ENCODE measurements around the gene HRH1. TPM values are rescaled to one million over a fixed set of nuclear protein-coding genes. Genes with fewer than 3 reads are reported as not detected.

Gene HRH1
- total RNA-seq, 1 experiment from 2014 or later = 1.3 TPM

DNA sequence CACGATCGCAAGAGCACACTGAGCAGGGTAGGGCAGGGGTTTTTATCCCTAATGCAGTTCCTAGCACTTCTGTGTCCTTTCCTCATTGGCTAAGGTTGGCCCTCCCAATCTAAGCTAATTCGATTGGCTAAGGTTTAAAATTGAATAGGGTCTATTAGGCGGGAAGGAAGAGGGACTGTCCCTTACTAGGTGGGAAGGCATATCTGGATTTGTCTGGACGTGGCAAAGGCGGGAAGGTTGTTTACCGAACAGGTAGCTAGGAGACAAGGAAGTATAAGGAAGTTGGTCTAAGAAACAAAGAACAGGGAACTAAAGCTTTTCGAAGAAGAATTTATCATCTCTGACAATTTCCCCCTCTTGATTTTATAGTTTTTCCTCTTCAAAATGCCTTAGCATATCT lies 93.1 kb downstream of the HRH1 start:
- no peaks in the 10 kb centered on the region for H3K27me3 Mint-ChIP-seq (ENCODE audit: insufficient read depth, unreplicated experiment)
- peaks cover 4% of the 10 kb centered on the region; the same call in 1 of the 2 replicates for H3K4me1 ChIP-seq
- no peak overlapping the region for H3K4me3 ChIP-seq (ENCODE audit: low read depth, low read length)
- H3K9me3 Mint-ChIP-seq (ENCODE audit: unreplicated experiment) = no peaks in the 10 kb centered on the region
- ChIA-PET CTCF (no interaction called here), POLR2A (no interaction called here)
- no peak for DNase-seq
- TF ChIP-seq, protein P1, sequence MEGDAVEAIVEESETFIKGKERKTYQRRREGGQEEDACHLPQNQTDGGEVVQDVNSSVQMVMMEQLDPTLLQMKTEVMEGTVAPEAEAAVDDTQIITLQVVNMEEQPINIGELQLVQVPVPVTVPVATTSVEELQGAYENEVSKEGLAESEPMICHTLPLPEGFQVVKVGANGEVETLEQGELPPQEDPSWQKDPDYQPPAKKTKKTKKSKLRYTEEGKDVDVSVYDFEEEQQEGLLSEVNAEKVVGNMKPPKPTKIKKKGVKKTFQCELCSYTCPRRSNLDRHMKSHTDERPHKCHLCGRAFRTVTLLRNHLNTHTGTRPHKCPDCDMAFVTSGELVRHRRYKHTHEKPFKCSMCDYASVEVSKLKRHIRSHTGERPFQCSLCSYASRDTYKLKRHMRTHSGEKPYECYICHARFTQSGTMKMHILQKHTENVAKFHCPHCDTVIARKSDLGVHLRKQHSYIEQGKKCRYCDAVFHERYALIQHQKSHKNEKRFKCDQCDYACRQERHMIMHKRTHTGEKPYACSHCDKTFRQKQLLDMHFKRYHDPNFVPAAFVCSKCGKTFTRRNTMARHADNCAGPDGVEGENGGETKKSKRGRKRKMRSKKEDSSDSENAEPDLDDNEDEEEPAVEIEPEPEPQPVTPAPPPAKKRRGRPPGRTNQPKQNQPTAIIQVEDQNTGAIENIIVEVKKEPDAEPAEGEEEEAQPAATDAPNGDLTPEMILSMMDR (IDR thresholded peaks at IDR 0.05; ENCODE audit: insufficient read depth in 1 of 2, low read depth in 1 of 2, low read length in 1 of 2, severe bottlenecking in 1 of 2, unreplicated experiment in 1 of 2) = no peak
- BruUV-seq (replicated peaks) = no TSS peak
- no peaks in the 10 kb centered on the region for H3K9me3 ChIP-seq
- H3K27me3 ChIP-seq (replicated peaks; ENCODE audit: control insufficient read depth, insufficient read depth, low read length) = no peaks in the 10 kb centered on the region
- no peak overlapping the region for H3K27ac Mint-ChIP-seq (ENCODE audit: unreplicated experiment)
- H3K4me3 Mint-ChIP-seq (ENCODE audit: unreplicated experiment) = no peak overlapping the region
- intact Hi-C loops (cut with micrococcal nuclease; ENCODE audit: unreplicated experiment) = no loop called here
- no peaks in the 10 kb centered on the region for H3K4me1 Mint-ChIP-seq (ENCODE audit: low read depth, unreplicated experiment)
- H3K36me3 ChIP-seq (ENCODE audit: control insufficient read depth, insufficient read depth, low read length) = no peaks in the 10 kb centered on the region
- no peaks in the 10 kb centered on the region for H3K36me3 Mint-ChIP-seq (ENCODE audit: insufficient read depth, unreplicated experiment)

- Mint-ChIP-seq H3K9me3 (ENCODE audit: unreplicated experiment) (no peaks in the 10 kb centered on the region), H3K27me3 (ENCODE audit: insufficient read depth, unreplicated experiment) (no peaks in the 10 kb centered on the region), H3K27ac (ENCODE audit: unreplicated experiment) (no peak overlapping the region), H3K4me1 (ENCODE audit: low read depth, unreplicated experiment) (no peaks in the 10 kb centered on the region), H3K36me3 (ENCODE audit: insufficient read depth, unreplicated experiment) (no peaks in the 10 kb centered on the region), H3K4me3 (ENCODE audit: unreplicated experiment) (no peak overlapping the region)
- DNase-seq = no peak
- H3K27me3 ChIP-seq (replicated peaks; ENCODE audit: control insufficient read depth, insufficient read depth, low read length) = no peaks in the 10 kb centered on the region
- H3K4me3 ChIP-seq (ENCODE audit: low read depth, low read length) = no peak overlapping the region
- no peaks in the 10 kb centered on the region for H3K36me3 ChIP-seq (ENCODE audit: control insufficient read depth, insufficient read depth, low read length)
- no peaks in the 10 kb centered on the region for H3K9me3 ChIP-seq
- TF ChIP-seq, protein P1 (IDR thresholded peaks at IDR 0.05; ENCODE audit: insufficient read depth in 1 of 2, low read depth in 1 of 2, low read length in 1 of 2, severe bottlenecking in 1 of 2, unreplicated experiment in 1 of 2) = no peak
- ChIA-PET POLR2A (interaction anchor here (0.5 to 1.2 kb wide), 3 partner anchors 10 to 1885 kb away, joined by 3 to 8 read pairs (median 3); partner anchors contain the start of gene ATG7), CTCF (no interaction called here)
- BruUV-seq (replicated peaks) = no TSS peak
- peaks cover 4% of the 10 kb centered on the region; the same call in 1 of the 2 replicates for H3K4me1 ChIP-seq
- intact Hi-C loops (cut with micrococcal nuclease; ENCODE audit: unreplicated experiment) = no loop called here
Measured at GRCh38 chr3:11248596-11248995, 94.3 kb downstream of the HRH1 start.

DNA sequence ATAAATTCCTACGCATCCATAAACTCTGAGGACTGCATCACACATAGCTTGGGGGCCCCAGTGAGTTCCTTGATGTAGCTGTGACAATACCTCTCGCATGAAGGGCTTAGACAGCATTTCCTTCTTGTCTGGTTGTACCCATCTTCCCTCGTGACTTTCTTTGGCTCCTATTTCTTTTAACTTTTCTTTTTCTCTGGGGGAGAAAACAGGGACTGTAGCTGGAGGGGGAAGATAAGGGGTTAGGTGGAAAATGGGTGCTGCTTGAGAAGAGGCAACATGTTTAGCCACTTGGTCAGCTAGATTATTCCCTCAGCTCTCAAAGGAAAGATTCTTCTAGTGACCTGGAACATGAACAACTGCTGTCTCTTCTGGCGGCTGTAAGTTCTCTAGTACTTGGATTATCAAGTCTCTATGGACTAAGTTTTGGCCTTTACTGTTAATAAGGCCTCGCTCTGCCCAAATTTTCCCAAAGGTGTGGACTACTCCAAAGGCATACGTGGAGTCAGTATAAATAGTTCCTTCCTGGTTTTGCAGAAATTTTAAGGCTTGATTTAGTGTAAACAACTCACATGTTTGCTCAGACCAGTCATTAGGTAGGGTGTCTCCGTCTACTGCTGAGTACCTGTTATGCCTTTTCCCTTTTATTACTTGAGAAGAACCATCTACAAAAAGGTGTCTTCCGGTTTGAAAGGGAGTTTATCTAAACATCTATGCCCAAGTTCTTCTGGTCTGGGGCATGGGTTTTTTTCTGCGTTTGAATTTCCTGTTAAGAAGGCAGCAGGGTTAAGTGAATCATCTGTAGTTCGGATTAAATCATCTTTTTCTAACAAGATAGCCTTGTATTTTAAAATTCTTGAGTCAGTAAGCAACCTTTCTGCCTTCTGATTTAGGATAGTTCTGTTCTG lies 96.9 kb downstream of the HRH1 start:
- Histone ChIP-seq H3K4me3 (ENCODE audit: low read depth, low read length) (no peak overlapping the region), H3K9me3 (no peaks in the 10 kb centered on the region), H3K4me1 (no peaks in the 10 kb centered on the region), H3K27me3 (replicated peaks; ENCODE audit: control insufficient read depth, insufficient read depth, low read length) (no peaks in the 10 kb centered on the region), H3K36me3 (ENCODE audit: control insufficient read depth, insufficient read depth, low read length) (no peaks in the 10 kb centered on the region)
- no TSS peak for BruUV-seq (replicated peaks)
- no peak overlapping the region for H3K27ac Mint-ChIP-seq (ENCODE audit: unreplicated experiment)
- H3K27me3 Mint-ChIP-seq (ENCODE audit: insufficient read depth, unreplicated experiment) = no peaks in the 10 kb centered on the region
- DNase-seq = no peak
- CTCF ChIA-PET = no interaction called here
- TF ChIP-seq, protein P1 (IDR thresholded peaks at IDR 0.05; ENCODE audit: insufficient read depth in 1 of 2, low read depth in 1 of 2, low read length in 1 of 2, severe bottlenecking in 1 of 2, unreplicated experiment in 1 of 2) = no peak
- H3K4me3 Mint-ChIP-seq (ENCODE audit: unreplicated experiment) = no peak overlapping the region
- POLR2A ChIA-PET = no interaction called here
- no peaks in the 10 kb centered on the region for H3K36me3 Mint-ChIP-seq (ENCODE audit: insufficient read depth, unreplicated experiment)
- H3K4me1 Mint-ChIP-seq (ENCODE audit: low read depth, unreplicated experiment) = peaks cover 9% of the 10 kb centered on the region
- H3K9me3 Mint-ChIP-seq (ENCODE audit: unreplicated experiment) = no peaks in the 10 kb centered on the region
- intact Hi-C loops (cut with micrococcal nuclease; ENCODE audit: unreplicated experiment) = no loop called here
